ENCODE measurements around the gene CASZ1. TPM values are rescaled to one million over a fixed set of nuclear protein-coding genes. Genes with fewer than 3 reads are reported as not detected.

CASZ1 gene
- total RNA-seq, 6 experiments from 2014 or later = 0.14 to 0.67 (median 0.43) TPM

- Mint-ChIP-seq H3K9me3 (no peaks in the 10 kb centered on the region), H3K4me3 (no peak overlapping the region), H3K27me3 (ENCODE audit: insufficient read depth) (peaks cover 19% of the 10 kb centered on the region), H3K27ac (no peak overlapping the region), H3K36me3 (ENCODE audit: low read depth) (no peaks in the 10 kb centered on the region), H3K4me1 (ENCODE audit: low read depth) (peaks cover 24% of the 10 kb centered on the region)
- no peak for TF ChIP-seq CTCF (IDR thresholded peaks at IDR 0.05)
- no peak for DNase-seq
Observed at GRCh38 chr1:10726355-10726754, 70.1 kb downstream of the CASZ1 start.

- Mint-ChIP-seq H3K27ac (no peak overlapping the region), H3K4me3 (peak overlapping the region; percentile 53; the same call in 1 of the 2 replicates), H3K27me3 (ENCODE audit: insufficient read depth) (peaks cover 24% of the 10 kb centered on the region), H3K4me1 (ENCODE audit: low read depth) (peaks cover 24% of the 10 kb centered on the region), H3K9me3 (no peaks in the 10 kb centered on the region), H3K36me3 (ENCODE audit: low read depth) (no peaks in the 10 kb centered on the region)
- TF ChIP-seq CTCF (IDR thresholded peaks at IDR 0.05) = no peak
- peak; percentile 23 for DNase-seq
Observed at GRCh38 chr1:10724948-10725847, 71.2 kb downstream of the CASZ1 start.

GRCh38 chr1:10724511-10724910 is 71.9 kb downstream of the CASZ1 start:
- Mint-ChIP-seq H3K4me3 (no peak overlapping the region; the same call in 1 of the 2 replicates), H3K27ac (no peak overlapping the region)

GRCh38 chr1:10724052-10724494 is 72.4 kb downstream of the CASZ1 start:
- Mint-ChIP-seq H3K36me3 (ENCODE audit: low read depth) (no peaks in the 10 kb centered on the region), H3K27me3 (ENCODE audit: insufficient read depth) (peaks cover 34% of the 10 kb centered on the region), H3K4me1 (ENCODE audit: low read depth) (peaks cover 24% of the 10 kb centered on the region), H3K4me3 (no peak overlapping the region), H3K27ac (no peak overlapping the region), H3K9me3 (no peaks in the 10 kb centered on the region)
- DNase-seq = peak; percentile 41
- TF ChIP-seq CTCF (IDR thresholded peaks at IDR 0.05) = no peak

More at GRCh38 chr1:10724511-10724910, 71.9 kb downstream of the CASZ1 start:
- H3K4me1 Mint-ChIP-seq (ENCODE audit: low read depth) = peaks cover 24% of the 10 kb centered on the region
- no peaks in the 10 kb centered on the region for H3K9me3 Mint-ChIP-seq
- H3K36me3 Mint-ChIP-seq (ENCODE audit: low read depth) = no peaks in the 10 kb centered on the region
- DNase-seq = no peak
- TF ChIP-seq CTCF (IDR thresholded peaks at IDR 0.05) = no peak
- H3K27me3 Mint-ChIP-seq (ENCODE audit: insufficient read depth) = peaks cover 29% of the 10 kb centered on the region

GRCh38 chr1:10723317-10723716 is 73.1 kb downstream of the CASZ1 start:
- Mint-ChIP-seq H3K4me3 (no peak overlapping the region), H3K36me3 (ENCODE audit: low read depth) (no peaks in the 10 kb centered on the region), H3K9me3 (no peaks in the 10 kb centered on the region), H3K27ac (no peak overlapping the region), H3K27me3 (ENCODE audit: insufficient read depth) (peaks cover 40% of the 10 kb centered on the region), H3K4me1 (ENCODE audit: low read depth) (peaks cover 24% of the 10 kb centered on the region)
- no peak for DNase-seq
- no peak for TF ChIP-seq CTCF (IDR thresholded peaks at IDR 0.05)
